Astrocyte (in vitro differentiated cells and primary cell): ENCODE data around the gene LDLRAD4. TPM values are rescaled to one million over a fixed set of nuclear protein-coding genes. Genes with fewer than 3 reads are reported as not detected.

Experiments
- DNase-seq: peaks from one replicate; pipeline ENCODE4 v3.0.0-alpha.2; 2010; ENCODE audit warnings: low read depth
- FAIRE-seq: peaks from 2 replicates; lab custom pipeline; 2011; peaks lifted over from hg19 to GRCh38; lab: Jason Lieb, UNC
- H2AFZ ChIP-seq: 2 replicates; pipeline ENCODE4 v1.6.0; 2012; ENCODE audit warnings: low read depth, low read length, inconsistent platforms
- H3K27ac ChIP-seq: 2 replicates; pipeline ENCODE4 v1.5.1; 2011; ENCODE audit warnings: low read depth, low read length, inconsistent platforms
- H3K27me3 ChIP-seq: 2 replicates; pipeline ENCODE4 v1.6.0; 2011; ENCODE audit warnings: low read length, inconsistent platforms; ENCODE audit not compliant: insufficient read depth
- H3K36me3 ChIP-seq: 2 replicates; pipeline ENCODE4 v1.5.1; 2011; ENCODE audit warnings: low read length, inconsistent platforms; ENCODE audit not compliant: insufficient read depth
- H3K4me1 ChIP-seq: 2 replicates; pipeline ENCODE4 v1.5.1; 2011; ENCODE audit warnings: low read length, inconsistent platforms; ENCODE audit not compliant: insufficient read depth
- H3K4me2 ChIP-seq: 2 replicates; pipeline ENCODE4 v1.6.0; 2012; ENCODE audit warnings: low read length, inconsistent platforms
- H3K4me3 ChIP-seq: 2 replicates; pipeline ENCODE4 v1.5.1; 2011; ENCODE audit warnings: low read depth, mild to moderate bottlenecking, low read length, inconsistent platforms; ENCODE audit not compliant: insufficient read depth
- H3K79me2 ChIP-seq: 2 replicates; pipeline ENCODE4 v1.6.0; 2012; ENCODE audit warnings: mild to moderate bottlenecking, low read length, inconsistent platforms; ENCODE audit not compliant: insufficient read depth
- H3K9ac ChIP-seq: 2 replicates; pipeline ENCODE4 v1.6.0; 2012; ENCODE audit warnings: mild to moderate bottlenecking, low read length, inconsistent platforms
- H3K9me3 ChIP-seq: 2 replicates; pipeline ENCODE4 v1.5.1; 2012; ENCODE audit warnings: low read depth, mild to moderate bottlenecking, low read length, inconsistent platforms; ENCODE audit not compliant: insufficient read depth
- H4K20me1 ChIP-seq: 2 replicates; pipeline ENCODE4 v1.6.0; 2012; ENCODE audit warnings: low read length, inconsistent platforms; ENCODE audit not compliant: insufficient read depth
- H3K27ac Mint-ChIP-seq: one replicate; pipeline ENCODE4 v1.8.0; 2021; ENCODE audit warnings: mild to moderate bottlenecking, mixed read lengths; ENCODE audit not compliant: unreplicated experiment
- H3K27me3 Mint-ChIP-seq: one replicate; pipeline ENCODE4 v1.8.0; 2021; ENCODE audit warnings: low read depth, mixed read lengths; ENCODE audit not compliant: unreplicated experiment
- H3K36me3 Mint-ChIP-seq: one replicate; pipeline ENCODE4 v1.8.0; 2021; ENCODE audit warnings: low read depth, mixed read lengths; ENCODE audit not compliant: unreplicated experiment
- H3K4me1 Mint-ChIP-seq: one replicate; pipeline ENCODE4 v1.8.0; 2021; ENCODE audit warnings: low read depth, mixed read lengths; ENCODE audit not compliant: unreplicated experiment
- H3K4me3 Mint-ChIP-seq: one replicate; pipeline ENCODE4 v1.8.0; 2021; ENCODE audit warnings: mild to moderate bottlenecking, moderate library complexity, mixed read lengths; ENCODE audit not compliant: unreplicated experiment
- H3K9me3 Mint-ChIP-seq: one replicate; pipeline ENCODE4 v1.8.0; 2021; ENCODE audit warnings: mild to moderate bottlenecking, mixed read lengths; ENCODE audit not compliant: unreplicated experiment
- CTCF ChIP-seq: IDR thresholded peaks from 2 replicates; pipeline ENCODE4 v1.5.1; 2011; ENCODE audit warnings: low read depth, mild to moderate bottlenecking, inconsistent platforms, low read length, moderate library complexity; ENCODE audit not compliant: insufficient read depth
- EZH2 ChIP-seq: IDR thresholded peaks from 2 replicates; pipeline ENCODE4 v1.6.1; 2012; ENCODE audit warnings: mild to moderate bottlenecking, low read length, inconsistent platforms; ENCODE audit not compliant: insufficient read depth
- total RNA-seq: library from RNA; stranded (reverse); gene quantifications from 2 replicates; pipeline ENCODE4 v1.2.1, GENCODE V29; 2021

LDLRAD4 gene
- total RNA-seq, 1 donor from 2014 or later, result 26.0 TPM

- no peaks in the 10 kb centered on the region for H3K36me3 ChIP-seq
- H3K4me3 ChIP-seq, result no peak overlapping the region
- TF ChIP-seq CTCF, result no peak
- Mint-ChIP-seq H3K27me3 (no peaks in the 10 kb centered on the region), H3K36me3 (peaks cover 19% of the 10 kb centered on the region), H3K27ac (no peak overlapping the region), H3K9me3 (peaks cover 12% of the 10 kb centered on the region), H3K4me3 (no peak overlapping the region), H3K4me1 (peaks cover 25% of the 10 kb centered on the region)
- H3K4me1 ChIP-seq, result peaks cover 19% of the 10 kb centered on the region
- H4K20me1 ChIP-seq, result no peaks in the 10 kb centered on the region
- no peak overlapping the region for H3K27ac ChIP-seq
- peaks cover 3% of the 10 kb centered on the region for H3K27me3 ChIP-seq
- no peak overlapping the region for H3K9ac ChIP-seq
- no peak for FAIRE-seq
- no peak overlapping the region for H2AFZ ChIP-seq
- H3K9me3 ChIP-seq, result no peaks in the 10 kb centered on the region
- no peak overlapping the region for H3K4me2 ChIP-seq
- no peaks in the 10 kb centered on the region for H3K79me2 ChIP-seq
- DNase-seq, result no peak
Observed at GRCh38 chr18:13505780-13506345, 287.3 kb downstream of the LDLRAD4 start.

- Histone ChIP-seq H3K9me3 (no peaks in the 10 kb centered on the region), H3K4me1 (no peaks in the 10 kb centered on the region), H3K4me2 (no peak overlapping the region), H3K4me3 (no peak overlapping the region), H3K27me3 (peaks cover 4% of the 10 kb centered on the region), H3K9ac (no peak overlapping the region), H3K27ac (no peak overlapping the region), H4K20me1 (no peaks in the 10 kb centered on the region), H3K36me3 (no peaks in the 10 kb centered on the region), H3K79me2 (no peaks in the 10 kb centered on the region), H2AFZ (no peak overlapping the region)
- Mint-ChIP-seq H3K36me3 (peaks cover 17% of the 10 kb centered on the region), H3K27ac (no peak overlapping the region), H3K27me3 (no peaks in the 10 kb centered on the region), H3K4me1 (peaks cover 9% of the 10 kb centered on the region), H3K4me3 (no peak overlapping the region), H3K9me3 (peaks cover 12% of the 10 kb centered on the region)
- FAIRE-seq, result no peak
- no peak for TF ChIP-seq CTCF
- TF ChIP-seq EZH2, result no peak
- DNase-seq, result no peak
Observed at GRCh38 chr18:13510594-13510993, 292.0 kb downstream of the LDLRAD4 start.

- FAIRE-seq (no peak), DNase-seq (no peak)
- peaks cover 24% of the 10 kb centered on the region for H3K36me3 Mint-ChIP-seq
- H3K4me1 Mint-ChIP-seq, result peaks cover 7% of the 10 kb centered on the region
- no peaks in the 10 kb centered on the region for H3K4me1 ChIP-seq
- H3K9ac ChIP-seq, result no peak overlapping the region
- H3K27me3 ChIP-seq, result peaks cover 4% of the 10 kb centered on the region
- H3K4me3 Mint-ChIP-seq, result no peak overlapping the region
- no peak overlapping the region for H3K27ac Mint-ChIP-seq
- no peaks in the 10 kb centered on the region for H3K9me3 ChIP-seq
- no peak overlapping the region for H3K4me2 ChIP-seq
- no peak overlapping the region for H2AFZ ChIP-seq
- no peak for TF ChIP-seq EZH2
- no peak for TF ChIP-seq CTCF
- no peaks in the 10 kb centered on the region for H3K79me2 ChIP-seq
- no peak overlapping the region for H3K27ac ChIP-seq
- H3K9me3 Mint-ChIP-seq, result peaks cover 12% of the 10 kb centered on the region
- no peaks in the 10 kb centered on the region for H3K27me3 Mint-ChIP-seq
- no peaks in the 10 kb centered on the region for H3K36me3 ChIP-seq
- no peaks in the 10 kb centered on the region for H4K20me1 ChIP-seq
- H3K4me3 ChIP-seq, result no peak overlapping the region
Observed at GRCh38 chr18:13511961-13512577, 293.5 kb downstream of the LDLRAD4 start.
